HG02759 (cell line): ENCODE data around the gene PRSS35.
A peak's percentile ranks its signal among the peaks of the same experiment; 100 is the strongest.
"Not testable (repeated sequence)": the region's sequence is repeated elsewhere in the genome, so short reads cannot be mapped to it uniquely, and the experiment has no call there.

Experiments
- ATAC-seq: cut with Tn5 transposase; IDR thresholded peaks from one replicate; pipeline ENCODE4 v1.9.1; 2021; ENCODE audit warnings: mild to moderate bottlenecking, moderate library complexity; ENCODE audit not compliant: unreplicated experiment

PRSS35 gene

GRCh38 chr6:83511901-83512681 lies at the start of gene PRSS35:
PRSS35 (plus strand) TSS chr6:83512534; CDS start chr6:83523442, 10,908 bp downstream.
- peak; percentile 69 for ATAC-seq

GRCh38 chr6:83463886-83464285 lies 48.4 kb upstream of the PRSS35 start:
- ATAC-seq: no peak

- ATAC-seq: no peak
Observed at GRCh38 chr6:83464381-83465140, 47.8 kb upstream of the PRSS35 start.

GRCh38 chr6:83466328-83466727 lies 46.0 kb upstream of the PRSS35 start:
- ATAC-seq: no peak

- no peak for ATAC-seq
Observed at GRCh38 chr6:83467620-83468036, 44.7 kb upstream of the PRSS35 start.

GRCh38 chr6:83470001-83470400 lies 42.3 kb upstream of the PRSS35 start:
- ATAC-seq: no peak

GRCh38 chr6:83470587-83470986 lies 41.7 kb upstream of the PRSS35 start:
- ATAC-seq: no peak

- no peak for ATAC-seq
Observed at GRCh38 chr6:83472767-83473166, 39.6 kb upstream of the PRSS35 start.

GRCh38 chr6:83474309-83474708 lies 38.0 kb upstream of the PRSS35 start:
- no peak for ATAC-seq

- ATAC-seq: no peak
Observed at GRCh38 chr6:83476971-83477370, 35.4 kb upstream of the PRSS35 start.

- no peak for ATAC-seq
Observed at GRCh38 chr6:83479389-83479788, 32.9 kb upstream of the PRSS35 start.

- ATAC-seq: no peak
Observed at GRCh38 chr6:83480470-83480869, 31.9 kb upstream of the PRSS35 start.

GRCh38 chr6:83481938-83482337 lies 30.4 kb upstream of the PRSS35 start:
- ATAC-seq: not testable (repeated sequence)

- ATAC-seq: no peak
Observed at GRCh38 chr6:83488448-83488847, 23.9 kb upstream of the PRSS35 start.

GRCh38 chr6:83488861-83489260 lies 23.5 kb upstream of the PRSS35 start:
- no peak for ATAC-seq

- ATAC-seq: no peak
Observed at GRCh38 chr6:83490217-83490807, 22.0 kb upstream of the PRSS35 start.

- no peak for ATAC-seq
Observed at GRCh38 chr6:83505356-83505755, 7.0 kb upstream of the PRSS35 start.

GRCh38 chr6:83509441-83509840 lies 2.9 kb upstream of the PRSS35 start:
- no peak for ATAC-seq

- ATAC-seq: no peak
Observed at GRCh38 chr6:83510791-83511190, 1.5 kb upstream of the PRSS35 start.

GRCh38 chr6:83511266-83511665 lies 1.1 kb upstream of the PRSS35 start:
- no peak for ATAC-seq

- ATAC-seq: no peak
Observed at GRCh38 chr6:83514466-83514865, 2.1 kb downstream of the PRSS35 start.
